Measurements from ENCODE around the gene PALB2. TPM values are rescaled to one million over a fixed set of nuclear protein-coding genes. Genes with fewer than 3 reads are reported as not detected.

The PALB2 gene
- total RNA-seq, result 10 to 100 TPM; 17.9 to 23.3 TPM

DNA sequence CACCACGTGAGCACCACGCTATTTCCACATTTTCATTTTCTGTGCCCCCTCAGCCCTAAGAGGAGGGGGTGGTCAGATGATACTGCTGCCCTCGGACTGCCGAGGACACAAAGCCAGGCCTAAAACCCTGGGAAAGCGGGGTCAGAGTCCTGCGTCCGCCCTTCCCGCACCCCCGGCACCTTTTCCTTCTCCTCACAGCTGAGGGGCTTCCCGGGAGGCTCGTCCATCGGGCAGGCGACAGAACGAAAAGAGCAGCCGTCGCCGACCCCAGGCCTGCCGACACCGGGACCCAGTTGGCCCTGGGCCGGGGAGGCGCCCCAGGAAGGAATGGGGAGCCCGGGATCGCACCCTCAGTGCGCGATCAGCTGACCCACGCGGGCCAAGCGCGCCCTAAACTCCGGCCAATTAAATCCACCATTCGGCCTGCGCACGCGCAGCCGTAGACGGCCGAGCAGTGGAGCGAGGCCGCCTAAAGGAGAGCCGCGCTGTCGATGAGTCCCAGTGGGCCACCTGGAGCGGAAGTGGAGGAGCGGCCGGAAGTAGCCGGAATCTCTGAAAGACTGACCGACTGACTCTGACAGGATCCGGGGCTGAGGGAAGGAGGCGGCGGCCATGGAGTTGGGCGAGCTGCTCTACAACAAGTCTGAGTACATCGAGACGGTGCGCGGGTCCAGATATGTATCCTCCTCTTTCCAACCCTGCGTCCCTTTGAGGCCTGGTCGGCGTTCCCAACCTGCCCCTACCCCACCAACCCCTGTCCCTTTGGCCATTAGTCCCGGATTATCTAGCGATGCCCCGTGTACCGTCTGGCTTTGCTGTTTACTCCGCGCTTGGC, at the start of gene PALB2, which contains the start of gene DCTN5:
Gene PALB2, minus strand, starts transcription at position 380 of the 835 bp plus-strand sequence. Its CDS starts 153 bp downstream, at position 227.
Gene DCTN5, plus strand, starts transcription at position 536 of the 835 bp plus-strand sequence. Its CDS starts 77 bp downstream, at position 613.

DNA sequence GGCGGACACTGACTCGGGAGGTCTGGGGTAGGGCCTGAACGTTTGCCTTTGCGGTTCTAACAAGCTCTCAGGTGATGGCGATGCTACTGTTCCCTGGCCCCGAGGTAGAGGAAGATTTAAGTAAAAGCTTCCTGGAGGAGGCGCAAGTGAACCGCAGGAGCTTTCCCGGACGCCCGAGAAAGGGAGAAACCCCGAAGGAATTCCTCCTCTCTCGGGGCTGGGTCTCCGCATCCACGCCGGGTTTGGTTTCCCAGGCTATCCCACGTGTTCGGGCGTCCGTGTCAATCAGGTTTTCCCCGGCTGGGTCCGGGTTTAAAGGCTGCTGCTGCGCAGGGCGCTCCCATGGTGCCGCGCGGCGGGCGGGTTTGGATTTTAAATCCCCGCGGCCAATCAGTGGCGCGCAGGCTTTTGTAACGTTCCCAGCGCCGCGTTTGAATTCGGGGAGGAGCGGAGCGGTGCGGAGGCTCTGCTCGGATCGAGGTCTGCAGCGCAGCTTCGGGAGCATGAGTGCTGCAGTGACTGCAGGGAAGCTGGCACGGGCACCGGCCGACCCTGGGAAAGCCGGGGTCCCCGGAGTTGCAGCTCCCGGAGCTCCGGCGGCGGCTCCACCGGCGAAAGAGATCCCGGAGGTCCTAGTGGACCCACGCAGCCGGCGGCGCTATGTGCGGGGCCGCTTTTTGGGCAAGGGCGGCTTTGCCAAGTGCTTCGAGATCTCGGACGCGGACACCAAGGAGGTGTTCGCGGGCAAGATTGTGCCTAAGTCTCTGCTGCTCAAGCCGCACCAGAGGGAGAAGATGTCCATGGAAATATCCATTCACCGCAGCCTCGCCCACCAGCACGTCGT, 37.5 kb upstream of the PALB2 start, which contains the start of gene PLK1:
Gene PLK1, plus strand, starts transcription at position 460 of the 844 bp plus-strand sequence. Its CDS starts 44 bp downstream, at position 504.

DNA sequence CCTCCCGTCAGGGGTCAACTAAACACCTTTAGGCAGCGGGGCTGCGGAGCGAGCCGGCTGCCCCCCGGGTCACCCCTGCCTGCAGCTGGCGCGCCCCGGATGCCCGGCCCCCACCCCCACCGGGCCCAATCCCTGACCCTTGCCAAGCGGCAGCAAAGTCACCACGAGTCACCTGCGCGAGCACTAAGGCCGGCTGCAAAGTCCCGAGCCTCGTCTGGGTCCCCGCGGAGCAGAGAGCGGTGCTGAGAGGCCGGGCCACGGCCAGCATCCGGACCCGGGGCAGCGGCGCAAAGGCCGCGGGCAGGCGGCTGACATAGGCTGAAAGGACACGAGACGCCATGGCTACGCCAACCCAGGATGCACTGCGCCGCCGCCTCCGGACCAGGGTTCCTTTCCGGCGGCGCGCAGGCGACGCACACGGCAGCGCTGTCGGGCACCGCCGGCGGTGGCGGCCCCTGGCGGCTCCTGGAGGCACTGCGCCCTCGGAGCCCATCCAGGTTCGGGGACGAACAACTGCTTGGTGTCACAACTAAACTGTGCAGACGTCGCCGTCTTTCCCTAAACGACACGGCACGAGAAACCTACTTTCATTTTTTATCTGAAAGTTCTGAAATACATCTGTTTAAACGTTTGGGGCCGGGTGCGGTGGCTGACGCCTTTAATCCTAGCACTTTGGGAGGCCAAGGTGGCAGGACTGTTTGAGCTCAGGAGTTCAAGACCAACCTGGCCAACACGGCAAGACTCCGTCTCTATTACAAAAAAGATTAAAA, 45.0 kb downstream of the PALB2 start, which contains the start of gene NDUFAB1:
Gene NDUFAB1, minus strand, starts transcription at position 366 of the 770 bp plus-strand sequence. Its CDS starts 26 bp downstream, at position 340.

DNA sequence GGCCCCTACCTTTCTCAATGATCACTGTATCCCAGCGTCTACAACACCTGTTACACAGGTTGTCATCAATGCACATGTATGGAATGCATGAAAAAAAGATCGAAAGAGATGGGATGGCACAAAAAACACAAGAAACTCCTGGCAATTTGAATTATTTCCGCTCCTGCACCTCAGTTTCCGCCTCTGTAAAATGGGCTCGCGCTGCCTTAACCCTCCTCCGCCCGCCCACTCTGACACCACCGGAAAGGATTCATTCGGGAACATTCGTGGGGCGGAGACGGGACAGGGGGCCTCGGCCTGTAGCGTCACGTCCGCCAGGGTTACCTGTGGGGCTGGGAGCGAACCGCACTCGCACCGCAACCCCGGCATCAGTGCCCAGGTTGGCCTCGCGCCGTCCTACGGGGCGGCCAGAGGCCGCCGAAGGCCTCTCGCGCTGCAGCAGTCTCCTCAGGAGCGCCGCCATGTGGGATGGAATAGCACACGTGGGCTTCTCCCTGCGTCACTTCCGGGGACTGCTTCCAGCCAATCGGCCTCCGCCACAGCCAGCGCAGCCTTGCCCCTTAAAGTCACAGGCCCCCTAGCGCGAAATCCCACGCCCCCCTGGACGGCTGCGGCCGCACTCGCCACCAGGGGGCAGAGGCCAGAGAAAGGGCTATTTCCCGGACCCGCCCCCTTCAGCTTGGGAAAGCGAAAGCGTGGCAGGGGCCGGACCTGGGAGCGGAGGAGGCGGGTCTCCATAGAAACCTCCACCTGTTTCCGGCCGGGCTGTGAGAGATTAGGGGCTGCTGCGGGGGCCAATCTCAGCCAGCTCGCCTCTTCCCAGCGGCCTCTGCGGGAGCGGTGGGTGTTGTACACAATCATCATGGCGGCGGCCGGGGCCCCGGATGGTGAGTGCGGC, 84.0 kb downstream of the PALB2 start, which contains the start of the genes EARS2 and UBFD1:
Gene EARS2, minus strand, starts transcription at position 470 of the 898 bp plus-strand sequence. Its CDS starts 7 bp downstream, at position 463.
Gene UBFD1, plus strand, starts transcription at position 847 of the 898 bp plus-strand sequence. Its CDS starts 16 bp downstream, at position 863.

Other genes starting within 250 kb of the PALB2 start
- gene COG7, start 188.1 kb downstream of the PALB2 start, total RNA-seq, result 10 to 100 TPM; 18.6 to 21.7 TPM
- gene GGA2, start 130.8 kb downstream of the PALB2 start, total RNA-seq, result 10 to 100 TPM; 28.2 to 41.6 TPM
- gene EARS2, start 84.0 kb downstream of the PALB2 start, total RNA-seq, result 10 to 100 TPM; 45.8 to 57.9 TPM
- 10 to 100 TPM; 86.7 to 93.2 TPM for gene UBFD1, start 83.6 kb downstream of the PALB2 start, total RNA-seq
- 100 to 1,000 TPM; 102 to 142 TPM for gene NDUFAB1, start 45.0 kb downstream of the PALB2 start, total RNA-seq
- gene DCTN5, start 156 bp upstream of the PALB2 start, total RNA-seq, result 10 to 100 TPM; 48.2 to 62.6 TPM
- gene PLK1, start 37.6 kb upstream of the PALB2 start, total RNA-seq, result 10 to 100 TPM; 31.3 to 61.6 TPM
- not detected for gene ERN2, start 71.9 kb upstream of the PALB2 start, total RNA-seq
- gene CHP2, start 113.7 kb upstream of the PALB2 start, total RNA-seq, result not detected
- gene PRKCB, start 194.7 kb upstream of the PALB2 start, total RNA-seq, result 1 to 10 TPM; 1.0 to 5.3 TPM